GM19238 (cell line): ENCODE results near the gene NBL1.

Source experiments
- DNase-seq: peaks from one replicate; pipeline ENCODE4 v3.0.0; 2011; ENCODE audit warnings: low spot score; ENCODE audit not compliant: insufficient read length

Gene NBL1

GRCh38 chr1:19665496-19666465, 21.7 kb downstream of the NBL1 start:
- no peak for DNase-seq

DNA sequence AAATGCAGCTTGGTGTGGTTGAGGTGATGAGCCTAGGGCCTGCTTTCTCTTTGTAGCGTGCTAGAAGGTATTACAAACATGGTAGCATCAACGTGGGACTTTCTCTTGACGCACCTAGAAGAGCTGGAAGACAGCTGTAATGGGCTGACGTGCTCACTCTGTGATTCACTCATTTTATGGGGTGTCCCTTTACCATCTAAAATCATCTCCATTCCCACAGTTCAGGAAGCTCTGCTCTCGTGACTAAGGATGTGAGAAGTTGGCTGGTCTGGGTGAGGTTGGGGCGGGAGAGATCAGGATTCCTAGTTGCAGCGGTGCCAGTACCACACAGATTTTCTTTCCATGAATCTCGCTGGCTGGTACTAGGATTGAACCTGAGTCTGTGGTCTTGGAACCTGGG, 24.8 kb downstream of the NBL1 start:
- no peak for DNase-seq

GRCh38 chr1:19670787-19671186, 26.7 kb downstream of the NBL1 start:
- DNase-seq = no peak

DNA sequence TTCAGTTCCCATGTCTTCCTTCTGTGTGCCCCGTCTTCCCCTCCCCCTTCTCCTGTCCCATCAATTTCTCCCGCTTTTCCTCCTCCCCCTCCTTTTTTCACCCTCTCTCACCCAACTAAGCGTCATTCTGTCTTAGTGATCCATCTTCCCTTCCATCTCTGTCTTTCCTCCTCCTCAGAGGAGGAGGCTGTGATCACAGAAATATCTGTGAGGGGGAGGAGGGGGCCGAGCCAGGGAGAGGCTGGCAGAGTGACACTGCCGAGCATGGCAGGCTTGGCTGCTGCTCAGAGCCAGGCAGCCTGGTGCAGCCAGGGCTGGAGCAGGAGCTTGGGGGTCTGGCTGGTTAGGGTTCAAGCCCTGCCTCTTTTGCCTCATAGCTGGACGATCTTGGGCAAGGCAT, 28.1 kb downstream of the NBL1 start:
- DNase-seq = no peak

GRCh38 chr1:19675797-19676196, 31.7 kb downstream of the NBL1 start:
- DNase-seq = no peak

DNA sequence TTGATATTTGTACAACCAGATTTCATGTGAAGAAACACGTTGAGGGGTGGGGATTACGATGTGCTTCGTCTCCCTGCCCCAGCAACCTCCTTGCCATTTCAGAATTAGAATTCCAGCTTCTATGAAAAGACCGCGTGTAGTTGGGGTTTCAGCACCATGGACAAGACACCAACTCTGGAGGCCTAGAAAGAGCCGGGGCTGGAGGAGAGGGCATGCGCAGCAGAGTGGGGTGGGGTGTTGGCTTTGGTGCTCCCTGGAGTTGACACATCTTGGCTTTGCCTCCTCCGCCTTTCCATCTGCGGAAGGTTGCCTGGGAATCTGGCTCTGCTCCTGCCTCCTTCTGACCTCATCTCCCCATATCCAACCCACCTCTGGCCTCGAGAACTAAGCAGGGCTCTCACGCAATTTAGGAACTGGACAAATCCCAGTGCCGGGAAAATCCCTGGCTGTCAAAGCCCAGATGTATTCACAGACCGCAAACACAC, 32.4 kb downstream of the NBL1 start:
- peak; percentile 37 for DNase-seq

- DNase-seq = no peak
Observed at GRCh38 chr1:19678493-19678892, 34.4 kb downstream of the NBL1 start.

DNA sequence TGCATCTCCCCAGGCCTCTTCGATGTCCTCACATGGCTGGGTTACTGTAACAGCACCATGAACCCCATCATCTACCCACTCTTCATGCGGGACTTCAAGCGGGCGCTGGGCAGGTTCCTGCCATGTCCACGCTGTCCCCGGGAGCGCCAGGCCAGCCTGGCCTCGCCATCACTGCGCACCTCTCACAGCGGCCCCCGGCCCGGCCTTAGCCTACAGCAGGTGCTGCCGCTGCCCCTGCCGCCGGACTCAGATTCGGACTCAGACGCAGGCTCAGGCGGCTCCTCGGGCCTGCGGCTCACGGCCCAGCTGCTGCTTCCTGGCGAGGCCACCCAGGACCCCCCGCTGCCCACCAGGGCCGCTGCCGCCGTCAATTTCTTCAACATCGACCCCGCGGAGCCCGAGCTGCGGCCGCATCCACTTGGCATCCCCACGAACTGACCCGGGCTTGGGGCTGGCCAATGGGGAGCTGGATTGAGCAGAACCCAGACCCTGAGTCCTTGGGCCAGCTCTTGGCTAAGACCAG, 34.9 kb downstream of the NBL1 start:
- DNase-seq = no peak

DNA sequence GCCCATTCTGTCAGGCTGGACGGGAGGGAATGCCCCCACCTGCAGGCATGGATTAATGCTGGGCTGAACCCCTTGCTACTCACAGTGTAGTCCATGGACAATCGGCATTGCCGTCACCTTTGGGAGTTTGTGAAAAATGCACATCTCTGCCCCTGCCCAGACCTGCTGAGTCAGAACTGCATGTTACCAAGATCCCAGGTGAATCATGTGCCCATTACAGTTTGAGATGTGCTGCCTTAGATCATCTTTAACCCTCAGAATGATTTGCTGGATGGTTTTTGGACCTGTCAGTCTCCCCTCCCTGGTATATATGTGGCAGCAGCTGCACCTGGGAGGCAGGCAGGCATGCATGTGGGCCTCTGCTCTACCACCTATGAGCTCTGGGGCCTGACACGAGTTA, 35.6 kb downstream of the NBL1 start:
- DNase-seq = no peak

DNA sequence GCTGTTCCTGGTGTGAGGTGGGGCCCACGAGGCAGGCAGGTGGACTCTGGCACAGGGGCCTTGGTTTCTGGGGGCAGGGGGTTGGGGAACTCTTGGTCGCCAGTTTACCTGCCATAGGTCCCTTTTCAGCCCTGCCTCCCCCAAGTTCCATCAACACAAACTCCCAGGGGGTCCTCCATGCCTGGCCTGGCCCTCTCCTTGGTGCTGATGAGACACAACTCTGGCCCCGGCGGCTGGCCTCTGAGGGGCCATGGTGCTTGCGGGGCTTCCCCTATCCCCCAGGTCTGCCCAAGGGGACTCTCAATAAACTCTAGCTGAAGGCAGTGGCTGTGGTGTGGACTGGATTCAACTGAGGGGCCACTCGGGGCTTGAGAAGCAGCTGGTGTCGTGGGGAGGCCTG, 36.5 kb downstream of the NBL1 start:
- DNase-seq = no peak

DNA sequence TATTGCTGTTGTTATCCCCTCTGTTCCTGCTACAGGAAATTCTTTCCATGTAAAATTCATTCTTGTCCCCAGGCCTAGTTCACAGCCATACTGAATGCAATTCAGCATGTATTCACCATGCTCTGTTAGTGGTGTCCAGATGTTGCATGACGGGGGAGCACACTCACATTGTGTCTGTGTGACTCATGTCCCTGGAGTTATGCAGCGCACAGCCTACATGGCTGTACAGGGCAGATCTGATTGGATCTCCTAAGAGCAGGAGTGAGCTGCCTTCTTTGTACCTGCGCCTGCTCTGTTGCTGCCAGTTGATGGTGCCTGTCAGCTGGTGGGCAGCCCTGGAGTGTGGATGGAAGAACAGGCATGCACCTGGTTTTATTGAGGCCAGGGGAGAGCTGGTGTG, 38.1 kb downstream of the NBL1 start:
- DNase-seq = no peak

DNA sequence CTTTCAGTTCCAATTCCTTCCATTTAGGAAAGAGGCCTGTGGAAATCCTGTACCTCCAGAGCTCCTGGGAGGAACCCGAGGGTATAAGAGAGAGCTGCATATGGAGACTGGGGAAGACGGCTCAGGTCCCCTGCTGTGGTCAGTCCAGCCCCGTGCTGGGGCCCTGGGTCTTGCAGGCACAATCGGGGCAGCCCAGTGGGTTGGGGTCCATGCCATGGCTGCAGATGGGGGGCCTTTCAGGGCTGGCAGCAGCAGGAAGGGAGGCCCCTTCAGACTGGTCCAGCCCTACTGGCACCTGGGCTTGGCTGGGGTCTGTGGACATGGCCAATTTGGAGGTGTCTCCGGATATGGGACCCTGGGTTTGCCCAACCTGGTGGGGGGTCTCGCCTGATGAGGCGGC, 38.8 kb downstream of the NBL1 start:
- no peak for DNase-seq

DNA sequence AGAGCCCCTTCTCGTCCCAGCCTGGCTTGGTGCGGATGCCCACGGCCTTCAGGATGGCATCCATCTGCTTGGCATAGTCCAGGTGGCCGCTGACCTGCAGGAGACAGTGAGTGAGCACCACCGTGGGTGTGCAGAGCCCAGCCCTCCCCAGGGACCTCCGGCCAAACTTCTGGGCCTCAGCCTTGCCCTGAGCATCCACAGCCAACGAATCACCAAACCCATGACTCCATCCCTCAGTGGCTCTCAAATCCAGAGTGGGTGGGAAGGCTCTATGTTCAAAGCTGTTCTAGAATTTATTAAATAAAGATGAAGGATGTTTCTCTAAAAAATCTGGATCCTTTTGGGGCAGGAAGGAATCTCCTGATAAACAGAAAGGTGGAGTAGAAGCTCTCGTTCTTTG, 39.2 kb downstream of the NBL1 start:
- DNase-seq = no peak

DNA sequence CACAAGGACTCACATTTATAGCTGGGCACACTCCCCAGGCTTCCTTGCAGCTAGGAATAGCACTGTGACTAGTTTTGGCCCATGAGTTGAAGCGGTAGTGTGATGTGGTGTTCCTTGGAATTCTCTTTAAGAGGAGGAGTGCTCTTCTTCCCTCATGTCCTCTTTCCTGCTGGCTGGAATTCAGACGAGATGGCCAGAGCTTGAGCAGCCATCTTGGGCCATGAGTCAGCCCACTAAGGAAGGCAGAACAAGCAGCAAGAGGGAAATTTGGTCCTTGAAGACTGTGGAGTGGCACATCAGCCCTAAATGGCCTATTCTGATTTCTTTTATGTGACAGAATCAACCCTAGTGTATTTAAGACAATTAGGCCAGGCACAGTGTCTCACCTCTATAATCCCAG, 40.6 kb downstream of the NBL1 start:
- no peak for DNase-seq

DNA sequence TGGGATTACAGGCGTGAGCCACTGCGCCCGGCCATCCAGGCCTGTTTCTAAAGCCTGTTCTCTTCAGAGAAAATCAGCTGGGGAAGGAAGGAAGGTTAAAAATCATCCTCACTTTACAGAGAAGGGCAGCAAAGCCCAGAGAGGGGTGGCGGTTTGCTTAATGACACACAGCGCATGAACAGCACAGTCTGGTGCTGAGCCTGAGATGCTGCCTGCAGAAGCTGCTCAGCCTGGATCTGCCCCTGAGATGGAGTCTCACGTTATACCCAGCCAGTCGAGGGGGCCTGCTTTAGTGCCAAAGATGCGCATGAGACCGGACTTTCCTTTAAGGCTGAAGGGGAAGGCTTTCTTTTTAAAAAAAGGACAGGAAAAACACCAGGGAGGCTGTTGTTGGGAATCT, 41.9 kb downstream of the NBL1 start:
- DNase-seq = no peak

DNA sequence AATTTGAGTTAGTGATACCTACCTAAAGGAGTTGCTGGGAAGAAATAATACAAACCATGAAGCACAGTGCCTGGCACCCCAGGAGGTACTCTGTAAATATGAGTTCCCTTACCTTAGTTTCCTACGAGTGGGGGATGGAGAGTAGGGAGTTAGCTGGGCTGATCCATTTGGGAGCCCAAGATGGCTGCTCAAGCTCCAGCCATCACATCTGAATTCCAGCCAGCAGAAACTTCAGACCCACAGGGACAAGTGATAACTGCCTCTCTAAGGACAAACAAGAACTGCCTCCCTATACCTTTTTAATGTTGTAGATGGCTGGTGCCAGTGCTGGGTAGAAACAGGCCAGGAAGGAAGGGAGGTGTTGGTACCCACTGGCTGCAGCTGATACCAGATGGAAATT, 43.3 kb downstream of the NBL1 start:
- DNase-seq = no peak

DNA sequence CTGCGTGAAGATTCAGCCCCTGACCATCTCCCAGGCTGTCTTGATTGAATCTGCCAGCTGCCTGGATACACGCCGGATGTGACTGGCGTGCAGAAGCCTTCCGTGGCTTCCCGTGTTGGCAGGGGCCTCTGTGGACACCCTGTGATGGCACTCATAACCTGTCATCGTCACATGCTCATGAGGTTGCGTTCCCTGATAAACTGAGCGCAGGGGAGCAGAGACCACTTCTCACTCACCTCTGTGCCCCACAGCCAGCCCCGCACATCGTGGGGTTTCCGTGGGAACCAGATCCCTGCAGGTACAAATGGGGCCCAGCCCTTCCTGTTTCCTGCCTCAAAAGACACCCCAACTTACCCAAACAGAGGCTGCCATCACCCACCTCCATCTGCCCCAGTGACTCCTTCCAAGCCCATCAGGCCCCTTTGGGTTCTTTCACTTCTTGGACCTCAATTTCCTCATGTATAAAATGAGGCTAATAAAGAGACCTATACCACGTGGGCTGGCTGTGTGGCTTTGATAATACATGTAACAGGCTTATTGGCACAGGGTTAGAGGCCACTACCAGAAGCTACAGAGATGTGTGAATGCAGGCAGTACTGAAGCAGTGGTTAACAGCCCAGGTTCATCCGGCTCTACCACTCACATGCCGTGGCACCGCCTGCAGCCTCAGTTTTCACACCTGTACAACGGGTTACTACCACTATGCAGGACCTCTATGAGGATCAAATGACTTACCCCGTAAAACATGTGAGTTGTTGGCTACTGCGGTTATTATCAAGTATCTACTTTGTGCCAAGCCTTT, 44.1 kb downstream of the NBL1 start:
- DNase-seq = no peak

- DNase-seq = no peak
Observed at GRCh38 chr1:19689085-19689757, 45.1 kb downstream of the NBL1 start.

DNA sequence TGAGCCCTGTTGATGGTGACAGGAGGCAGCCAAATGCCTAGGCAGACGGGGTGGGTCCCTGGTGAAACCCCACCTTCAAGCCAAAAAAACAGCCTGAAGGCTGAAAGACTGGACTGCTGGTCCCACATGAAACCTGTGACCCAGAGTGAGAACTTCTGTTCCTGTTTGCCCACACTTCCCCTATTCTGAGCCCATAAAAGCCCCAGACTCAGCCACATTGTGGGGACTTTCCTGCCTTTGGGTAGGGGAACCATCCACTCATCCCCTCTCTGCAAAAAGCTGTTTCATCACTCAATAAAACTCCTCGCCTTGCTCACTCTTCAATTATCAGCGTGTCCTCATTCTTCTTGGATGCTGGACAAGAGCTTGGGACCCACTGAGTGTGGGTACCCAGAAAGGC, 45.7 kb downstream of the NBL1 start:
- no peak for DNase-seq

- DNase-seq = no peak
Observed at GRCh38 chr1:19690342-19690741, 46.2 kb downstream of the NBL1 start.

DNA sequence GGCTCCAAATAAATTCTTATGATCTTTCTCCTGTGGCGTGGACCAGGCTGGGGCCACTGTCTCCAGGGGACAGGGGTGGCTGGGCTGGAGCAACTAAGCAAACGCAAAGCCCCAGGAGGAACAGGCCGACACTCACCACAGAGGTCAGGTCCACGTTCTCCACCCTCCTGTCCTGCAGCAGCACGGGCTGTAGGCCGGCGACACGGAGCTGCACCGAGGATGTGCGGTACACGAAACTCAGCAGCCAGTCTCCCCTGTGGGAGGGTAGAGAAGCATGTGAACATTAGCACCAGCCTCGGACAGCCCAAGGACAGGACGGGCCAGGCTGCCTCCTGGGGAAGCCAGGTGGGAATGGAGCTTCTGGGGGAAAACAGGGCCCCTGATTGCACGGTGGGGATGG, 50.2 kb downstream of the NBL1 start:
- DNase-seq = no peak

DNA sequence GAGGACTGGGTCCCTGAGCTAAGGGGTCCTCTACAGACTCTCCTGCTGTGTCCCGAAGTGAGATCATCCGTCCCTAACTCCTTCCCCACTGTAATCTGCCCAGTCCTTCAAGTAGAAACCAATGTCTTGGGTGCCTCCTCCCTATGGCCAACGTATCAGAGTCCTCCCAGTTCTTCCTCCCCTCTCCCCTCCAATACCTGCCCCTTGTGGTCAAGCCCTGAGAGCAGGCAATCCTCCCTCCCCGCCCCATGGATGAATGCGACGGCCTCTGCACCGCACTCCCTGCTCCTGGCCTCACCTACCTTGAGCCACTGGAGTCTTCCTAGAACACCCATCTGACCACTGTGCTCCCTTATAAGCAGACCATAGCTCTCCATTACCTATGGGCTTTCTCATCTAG, 51.7 kb downstream of the NBL1 start:
- DNase-seq = no peak
